COR-L47 (cell line): ENCODE data around the gene WDR36.

ENCODE experiments used
- DNase-seq: peaks from one replicate; lab custom pipeline; 2025; lab: John Stamatoyannopoulos, UW

Gene WDR36

GRCh38 chr5:111106320-111106948, 14.3 kb downstream of the WDR36 start:
- no peak for DNase-seq

GRCh38 chr5:111107371-111107770, 15.2 kb downstream of the WDR36 start:
- no peak for DNase-seq

- no peak for DNase-seq
Observed at GRCh38 chr5:111111956-111112355, 19.8 kb downstream of the WDR36 start.

GRCh38 chr5:111113678-111114077, 21.5 kb downstream of the WDR36 start:
- DNase-seq, result no peak

- DNase-seq, result no peak
Observed at GRCh38 chr5:111115229-111115628, 23.1 kb downstream of the WDR36 start.

- DNase-seq, result no peak
Observed at GRCh38 chr5:111116550-111116949, 24.4 kb downstream of the WDR36 start.

GRCh38 chr5:111117136-111117535, 25.0 kb downstream of the WDR36 start:
- no peak for DNase-seq

- no peak for DNase-seq
Observed at GRCh38 chr5:111119221-111119620, 27.1 kb downstream of the WDR36 start.

GRCh38 chr5:111119856-111120255, 27.7 kb downstream of the WDR36 start:
- no peak for DNase-seq

- DNase-seq, result no peak
Observed at GRCh38 chr5:111120911-111121310, 28.8 kb downstream of the WDR36 start.

- no peak for DNase-seq
Observed at GRCh38 chr5:111121926-111122325, 29.8 kb downstream of the WDR36 start.

- no peak for DNase-seq
Observed at GRCh38 chr5:111122398-111122797, 30.2 kb downstream of the WDR36 start.

GRCh38 chr5:111124793-111125192, 32.6 kb downstream of the WDR36 start:
- no peak for DNase-seq

GRCh38 chr5:111126896-111127295, 34.7 kb downstream of the WDR36 start:
- no peak for DNase-seq

GRCh38 chr5:111127453-111128195, 35.5 kb downstream of the WDR36 start:
- no peak for DNase-seq

GRCh38 chr5:111129938-111130337, 37.8 kb downstream of the WDR36 start:
- DNase-seq, result no peak

GRCh38 chr5:111131356-111131755, 39.2 kb downstream of the WDR36 start:
- no peak for DNase-seq

- DNase-seq, result no peak
Observed at GRCh38 chr5:111132076-111132475, 39.9 kb downstream of the WDR36 start.

GRCh38 chr5:111132731-111133435, 40.7 kb downstream of the WDR36 start:
- no peak for DNase-seq

GRCh38 chr5:111133436-111133751, 41.2 kb downstream of the WDR36 start:
- no peak for DNase-seq

- DNase-seq, result no peak
Observed at GRCh38 chr5:111134087-111134486, 41.9 kb downstream of the WDR36 start.

GRCh38 chr5:111134864-111135263, 42.7 kb downstream of the WDR36 start:
- no peak for DNase-seq

GRCh38 chr5:111135363-111135762, 43.2 kb downstream of the WDR36 start:
- no peak for DNase-seq
